ENCODE results near the gene SH2D1B.

- no peak for TF ChIP-seq TGIF2 (CRISPR knock-in tag; IDR thresholded peaks at IDR 0.05)
- TF ChIP-seq ATF7 (IDR thresholded peaks at IDR 0.05), result no peak
These were observed 35.0 kb upstream of the SH2D1B start for GRCh38 chr1:162446946-162447345.
